Fibroblast of lung (primary cell): Measurements from ENCODE around the gene SNAP47.
"Not testable (repeated sequence)": the region's sequence is repeated elsewhere in the genome, so short reads cannot be mapped to it uniquely, and the experiment has no call there.

ENCODE experiments used
- EZH2 ChIP-seq: IDR thresholded peaks from 2 replicates; pipeline ENCODE4 v1.5.1; 2012; ENCODE audit warnings: low read length, control low read depth, mild to moderate bottlenecking; ENCODE audit errors: missing control alignments
- TF ChIP-seq, protein P1 (sequence below), 2 donors: IDR thresholded peaks in 1 of 2; conservative IDR thresholded peaks in 1 of 2; 1 replicate in 1 of 2; 2 replicates in 1 of 2; pipeline ENCODE4 v1.5.1; 2011 to 2012; ENCODE audit warnings: low read length in 2 of 2, control low read depth in 1 of 2, inconsistent platforms in 1 of 2, low read depth in 1 of 2, mild to moderate bottlenecking in 1 of 2

DNA sequence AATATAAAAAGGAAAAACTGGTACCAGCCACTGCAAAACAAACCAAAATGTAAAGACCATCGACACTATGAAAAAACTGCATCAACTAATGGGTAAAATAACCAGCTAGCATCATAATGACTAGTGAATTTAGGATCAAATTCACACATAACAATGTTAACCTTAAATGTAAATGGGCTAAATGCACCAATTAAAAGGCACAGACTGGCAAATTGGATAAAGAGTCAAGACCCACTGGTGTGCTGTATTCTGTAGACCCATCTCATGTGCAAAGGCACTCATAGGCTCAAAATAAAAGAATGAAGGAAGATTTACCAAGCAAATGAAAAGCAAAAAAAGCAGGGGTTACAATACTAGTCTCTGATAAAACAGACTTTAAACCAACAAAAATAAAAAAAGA lies 33.6 kb upstream of the SNAP47 start:
- TF ChIP-seq, protein P1, sequence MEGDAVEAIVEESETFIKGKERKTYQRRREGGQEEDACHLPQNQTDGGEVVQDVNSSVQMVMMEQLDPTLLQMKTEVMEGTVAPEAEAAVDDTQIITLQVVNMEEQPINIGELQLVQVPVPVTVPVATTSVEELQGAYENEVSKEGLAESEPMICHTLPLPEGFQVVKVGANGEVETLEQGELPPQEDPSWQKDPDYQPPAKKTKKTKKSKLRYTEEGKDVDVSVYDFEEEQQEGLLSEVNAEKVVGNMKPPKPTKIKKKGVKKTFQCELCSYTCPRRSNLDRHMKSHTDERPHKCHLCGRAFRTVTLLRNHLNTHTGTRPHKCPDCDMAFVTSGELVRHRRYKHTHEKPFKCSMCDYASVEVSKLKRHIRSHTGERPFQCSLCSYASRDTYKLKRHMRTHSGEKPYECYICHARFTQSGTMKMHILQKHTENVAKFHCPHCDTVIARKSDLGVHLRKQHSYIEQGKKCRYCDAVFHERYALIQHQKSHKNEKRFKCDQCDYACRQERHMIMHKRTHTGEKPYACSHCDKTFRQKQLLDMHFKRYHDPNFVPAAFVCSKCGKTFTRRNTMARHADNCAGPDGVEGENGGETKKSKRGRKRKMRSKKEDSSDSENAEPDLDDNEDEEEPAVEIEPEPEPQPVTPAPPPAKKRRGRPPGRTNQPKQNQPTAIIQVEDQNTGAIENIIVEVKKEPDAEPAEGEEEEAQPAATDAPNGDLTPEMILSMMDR (conservative IDR thresholded peaks at IDR 0.05 in 1 of 2, IDR thresholded peaks at IDR 0.05 in 1 of 2; ENCODE audit: low read depth in 1 of 2, low read length in 2 of 2): not testable (repeated sequence)
- not testable (repeated sequence) for TF ChIP-seq EZH2
